HepG2 (cell line): ENCODE data around the gene RASAL3. TPM values are rescaled to one million over a fixed set of nuclear protein-coding genes. Genes with fewer than 3 reads are reported as not detected.

Experiments
- ADNP ChIP-seq: sonication (generic); formaldehyde crosslinking; IDR thresholded peaks from 2 replicates; pipeline ENCODE4 v1.4.0; 2020; ENCODE audit warnings: missing genetic modification reagents
- FOXK1 ChIP-seq: sonication (generic); formaldehyde crosslinking; IDR thresholded peaks from 2 replicates; pipeline ENCODE4 v1.4.0; 2020; ENCODE audit warnings: low read depth, missing genetic modification reagents, borderline replicate concordance
- HIVEP1 ChIP-seq: sonication (generic); formaldehyde crosslinking; IDR thresholded peaks from 2 replicates; pipeline ENCODE4 v1.4.0; 2020; ENCODE audit warnings: mild to moderate bottlenecking, missing genetic modification reagents
- HNF4A ChIP-seq: sonication (generic); formaldehyde crosslinking; IDR thresholded peaks from 2 replicates; pipeline ENCODE4 v1.4.0; 2020; ENCODE audit warnings: missing genetic modification reagents
- HNRNPL ChIP-seq: fragments of 200-400 bp; formaldehyde crosslinking; IDR thresholded peaks from 2 replicates; pipeline ENCODE4 v1.6.1; 2017; ENCODE audit warnings: mild to moderate bottlenecking, low read depth, low read length
- KDM2A ChIP-seq: sonication (generic); formaldehyde crosslinking; IDR thresholded peaks from 2 replicates; pipeline ENCODE4 v1.4.0; 2020; ENCODE audit warnings: low read depth, missing genetic modification reagents, borderline replicate concordance
- MAFG ChIP-seq: sonication (generic); formaldehyde crosslinking; IDR thresholded peaks from 2 replicates; pipeline ENCODE4 v1.5.1; 2020; ENCODE audit warnings: mild to moderate bottlenecking, missing genetic modification reagents
- MXD1 ChIP-seq: sonication (generic); formaldehyde crosslinking; IDR thresholded peaks from 2 replicates; pipeline ENCODE4 v1.4.0; 2020; ENCODE audit warnings: mild to moderate bottlenecking, missing genetic modification reagents
- PPARG ChIP-seq: conservative IDR thresholded peaks from 2 replicates; pipeline ENCODE4 v1.6.1; 2016; ENCODE audit warnings: missing biosample characterization, missing genetic modification reagents
- TCF7L2 ChIP-seq: IDR thresholded peaks from 2 replicates; pipeline ENCODE4 v1.6.1; 2011; ENCODE audit warnings: mild to moderate bottlenecking, low read depth, low read length, moderate library complexity
- XRCC5 ChIP-seq: fragments of 200-400 bp; formaldehyde crosslinking; optimal IDR thresholded peaks from 2 replicates; pipeline ENCODE3; 2017; ENCODE audit warnings: mild to moderate bottlenecking, low read length
- ZNF44 ChIP-seq: sonication (generic); formaldehyde crosslinking; IDR thresholded peaks from 2 replicates; pipeline ENCODE4 v1.5.1; 2020; ENCODE audit warnings: mild to moderate bottlenecking, missing genetic modification reagents
- ZNF510 ChIP-seq: sonication (generic); formaldehyde crosslinking; IDR thresholded peaks from 2 replicates; pipeline ENCODE4 v1.4.0; 2020; ENCODE audit warnings: low read depth, mild to moderate bottlenecking, missing genetic modification reagents
- ZNF547 ChIP-seq: sonication (generic); formaldehyde crosslinking; IDR thresholded peaks from 2 replicates; pipeline ENCODE4 v1.5.1; 2020; ENCODE audit warnings: mild to moderate bottlenecking, missing genetic modification reagents
- ZNF7 ChIP-seq: IDR thresholded peaks from 2 replicates; pipeline ENCODE4 v1.6.1; 2016; ENCODE audit warnings: missing biosample characterization, missing genetic modification reagents
- ZNF766 ChIP-seq: sonication (generic); formaldehyde crosslinking; IDR thresholded peaks from 2 replicates; pipeline ENCODE4 v1.5.0; 2020; ENCODE audit warnings: missing genetic modification reagents, borderline replicate concordance
- ZNF83 ChIP-seq: sonication (generic); formaldehyde crosslinking; IDR thresholded peaks from 2 replicates; pipeline ENCODE4 v1.4.0; 2020; ENCODE audit warnings: missing genetic modification reagents, mild to moderate bottlenecking, borderline replicate concordance
- ZNF850 ChIP-seq: sonication (generic); formaldehyde crosslinking; conservative IDR thresholded peaks from 2 replicates; pipeline ENCODE4 v1.9.0; 2021; ENCODE audit warnings: mild to moderate bottlenecking, missing genetic modification reagents
- ZSCAN9 ChIP-seq: IDR thresholded peaks from 2 replicates; pipeline ENCODE4 v1.6.1; 2016; ENCODE audit warnings: borderline replicate concordance
- polyA plus RNA-seq, 8 experiments: library from polyadenylated mRNA; depleted of rRNA in 3 of 8; stranded (reverse) in 7 of 8; unstranded in 1 of 8; fragments of >200 nt; fragmentation: Illumina TruSeq in 4 of 8; extraction: Trizol in 4 of 8; gene quantifications; 2 replicates each; pipeline versions ENCODE4 v1.2.1 to v1.2.3, GENCODE V29; 2011 to 2016; ENCODE audit warnings: low read depth in 4 of 8, missing spikeins in 1 of 8, mixed read lengths in 1 of 8; ENCODE audit not compliant: insufficient read depth in 1 of 8
- total RNA-seq, 5 experiments: library from RNA; depleted of rRNA; stranded (reverse); fragments of >200 nt; fragmentation: Illumina TruSeq; extraction: Trizol; gene quantifications; 2 replicates each; pipeline ENCODE4 v1.2.3, GENCODE V29; 2016; ENCODE audit warnings: low read depth in 1 of 5
- TF ChIP-seq, protein P1 (sequence below): sonication (generic); formaldehyde crosslinking; IDR thresholded peaks from 2 replicates; pipeline ENCODE4 v1.4.0; 2020; ENCODE audit warnings: missing genetic modification reagents
- TF ChIP-seq, protein P2 (sequence below): sonication (generic); formaldehyde crosslinking; IDR thresholded peaks from 2 replicates; pipeline ENCODE4 v1.5.1; 2020; ENCODE audit warnings: missing genetic modification reagents, mild to moderate bottlenecking, borderline replicate concordance
- TF ChIP-seq, protein P3 (sequence below): sonication (generic); formaldehyde crosslinking; IDR thresholded peaks from 2 replicates; pipeline ENCODE4 v1.4.0; 2020; ENCODE audit warnings: missing genetic modification reagents
- TF ChIP-seq, protein P4 (sequence below): sonication (generic); formaldehyde crosslinking; IDR thresholded peaks from 2 replicates; pipeline ENCODE4 v1.9.0; 2021; ENCODE audit warnings: missing genetic modification reagents, borderline replicate concordance

Gene RASAL3
- total and polyA plus RNA-seq, 2 of the 13 experiments (the other 11 are each of a cell fraction or from before 2014, with no cell fraction given) = not detected

- TF ChIP-seq, protein P1, sequence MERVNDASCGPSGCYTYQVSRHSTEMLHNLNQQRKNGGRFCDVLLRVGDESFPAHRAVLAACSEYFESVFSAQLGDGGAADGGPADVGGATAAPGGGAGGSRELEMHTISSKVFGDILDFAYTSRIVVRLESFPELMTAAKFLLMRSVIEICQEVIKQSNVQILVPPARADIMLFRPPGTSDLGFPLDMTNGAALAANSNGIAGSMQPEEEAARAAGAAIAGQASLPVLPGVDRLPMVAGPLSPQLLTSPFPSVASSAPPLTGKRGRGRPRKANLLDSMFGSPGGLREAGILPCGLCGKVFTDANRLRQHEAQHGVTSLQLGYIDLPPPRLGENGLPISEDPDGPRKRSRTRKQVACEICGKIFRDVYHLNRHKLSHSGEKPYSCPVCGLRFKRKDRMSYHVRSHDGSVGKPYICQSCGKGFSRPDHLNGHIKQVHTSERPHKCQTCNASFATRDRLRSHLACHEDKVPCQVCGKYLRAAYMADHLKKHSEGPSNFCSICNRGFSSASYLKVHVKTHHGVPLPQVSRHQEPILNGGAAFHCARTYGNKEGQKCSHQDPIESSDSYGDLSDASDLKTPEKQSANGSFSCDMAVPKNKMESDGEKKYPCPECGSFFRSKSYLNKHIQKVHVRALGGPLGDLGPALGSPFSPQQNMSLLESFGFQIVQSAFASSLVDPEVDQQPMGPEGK (CRISPR knock-in tag) = peak; percentile 30; the same call in 1 of the 2 replicates
- TF ChIP-seq ZNF766 (no peak), XRCC5 (no peak), ADNP (CRISPR knock-in tag) (no peak), HIVEP1 (CRISPR knock-in tag) (peak; percentile 13; the same call in 1 of the 2 replicates), MXD1 (CRISPR knock-in tag) (no peak), ZNF850 (CRISPR knock-in tag) (no peak), ZNF44 (CRISPR knock-in tag) (no peak), MAFG (no peak), ZSCAN9 (no peak), ZNF83 (CRISPR knock-in tag) (no peak), HNRNPL (peak; percentile 65; the same call in 1 of the 2 replicates), ZNF7 (CRISPR knock-in tag) (no peak), FOXK1 (CRISPR knock-in tag) (no peak), ZNF547 (CRISPR knock-in tag) (no peak), ZNF510 (CRISPR knock-in tag) (no peak), TCF7L2 (no peak), PPARG (CRISPR knock-in tag) (no peak), KDM2A (CRISPR knock-in tag) (no peak), HNF4A (CRISPR knock-in tag) (no peak)
- TF ChIP-seq, protein P2, sequence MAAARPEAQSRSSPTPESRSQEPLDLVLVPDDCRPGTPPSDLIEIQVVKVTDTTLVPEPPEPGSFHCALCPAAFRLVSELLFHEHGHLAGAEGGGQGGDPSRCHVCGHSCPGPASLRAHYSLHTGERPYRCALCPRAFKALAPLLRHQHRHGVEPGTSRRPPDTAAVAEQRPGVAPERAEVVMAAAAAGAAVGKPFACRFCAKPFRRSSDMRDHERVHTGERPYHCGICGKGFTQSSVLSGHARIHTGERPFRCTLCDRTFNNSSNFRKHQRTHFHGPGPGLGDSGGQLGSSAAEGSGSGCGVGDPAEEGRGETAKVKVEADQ (CRISPR knock-in tag) = no peak
- TF ChIP-seq, protein P3, sequence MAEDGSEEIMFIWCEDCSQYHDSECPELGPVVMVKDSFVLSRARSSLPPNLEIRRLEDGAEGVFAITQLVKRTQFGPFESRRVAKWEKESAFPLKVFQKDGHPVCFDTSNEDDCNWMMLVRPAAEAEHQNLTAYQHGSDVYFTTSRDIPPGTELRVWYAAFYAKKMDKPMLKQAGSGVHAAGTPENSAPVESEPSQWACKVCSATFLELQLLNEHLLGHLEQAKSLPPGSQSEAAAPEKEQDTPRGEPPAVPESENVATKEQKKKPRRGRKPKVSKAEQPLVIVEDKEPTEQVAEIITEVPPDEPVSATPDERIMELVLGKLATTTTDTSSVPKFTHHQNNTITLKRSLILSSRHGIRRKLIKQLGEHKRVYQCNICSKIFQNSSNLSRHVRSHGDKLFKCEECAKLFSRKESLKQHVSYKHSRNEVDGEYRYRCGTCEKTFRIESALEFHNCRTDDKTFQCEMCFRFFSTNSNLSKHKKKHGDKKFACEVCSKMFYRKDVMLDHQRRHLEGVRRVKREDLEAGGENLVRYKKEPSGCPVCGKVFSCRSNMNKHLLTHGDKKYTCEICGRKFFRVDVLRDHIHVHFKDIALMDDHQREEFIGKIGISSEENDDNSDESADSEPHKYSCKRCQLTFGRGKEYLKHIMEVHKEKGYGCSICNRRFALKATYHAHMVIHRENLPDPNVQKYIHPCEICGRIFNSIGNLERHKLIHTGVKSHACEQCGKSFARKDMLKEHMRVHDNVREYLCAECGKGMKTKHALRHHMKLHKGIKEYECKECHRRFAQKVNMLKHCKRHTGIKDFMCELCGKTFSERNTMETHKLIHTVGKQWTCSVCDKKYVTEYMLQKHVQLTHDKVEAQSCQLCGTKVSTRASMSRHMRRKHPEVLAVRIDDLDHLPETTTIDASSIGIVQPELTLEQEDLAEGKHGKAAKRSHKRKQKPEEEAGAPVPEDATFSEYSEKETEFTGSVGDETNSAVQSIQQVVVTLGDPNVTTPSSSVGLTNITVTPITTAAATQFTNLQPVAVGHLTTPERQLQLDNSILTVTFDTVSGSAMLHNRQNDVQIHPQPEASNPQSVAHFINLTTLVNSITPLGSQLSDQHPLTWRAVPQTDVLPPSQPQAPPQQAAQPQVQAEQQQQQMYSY (CRISPR knock-in tag) = no peak
- TF ChIP-seq, protein P4, sequence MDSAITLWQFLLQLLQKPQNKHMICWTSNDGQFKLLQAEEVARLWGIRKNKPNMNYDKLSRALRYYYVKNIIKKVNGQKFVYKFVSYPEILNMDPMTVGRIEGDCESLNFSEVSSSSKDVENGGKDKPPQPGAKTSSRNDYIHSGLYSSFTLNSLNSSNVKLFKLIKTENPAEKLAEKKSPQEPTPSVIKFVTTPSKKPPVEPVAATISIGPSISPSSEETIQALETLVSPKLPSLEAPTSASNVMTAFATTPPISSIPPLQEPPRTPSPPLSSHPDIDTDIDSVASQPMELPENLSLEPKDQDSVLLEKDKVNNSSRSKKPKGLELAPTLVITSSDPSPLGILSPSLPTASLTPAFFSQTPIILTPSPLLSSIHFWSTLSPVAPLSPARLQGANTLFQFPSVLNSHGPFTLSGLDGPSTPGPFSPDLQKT (CRISPR knock-in tag) = no peak
Measured at GRCh38 chr19:15437355-15438123, 26.8 kb downstream of the RASAL3 start (continued).
